Activated CD4-positive, alpha-beta T cell treated with anti-CD3 and anti-CD28 coated beads for 24 hours (primary cell): ENCODE results near the gene BMAL2.

Source experiments
- DNase-seq, 2 donors: peaks; one replicate each; pipeline ENCODE4 v3.0.0-alpha.2; 2020; ENCODE audit warnings: low read depth in 2 of 2

BMAL2 gene

DNA sequence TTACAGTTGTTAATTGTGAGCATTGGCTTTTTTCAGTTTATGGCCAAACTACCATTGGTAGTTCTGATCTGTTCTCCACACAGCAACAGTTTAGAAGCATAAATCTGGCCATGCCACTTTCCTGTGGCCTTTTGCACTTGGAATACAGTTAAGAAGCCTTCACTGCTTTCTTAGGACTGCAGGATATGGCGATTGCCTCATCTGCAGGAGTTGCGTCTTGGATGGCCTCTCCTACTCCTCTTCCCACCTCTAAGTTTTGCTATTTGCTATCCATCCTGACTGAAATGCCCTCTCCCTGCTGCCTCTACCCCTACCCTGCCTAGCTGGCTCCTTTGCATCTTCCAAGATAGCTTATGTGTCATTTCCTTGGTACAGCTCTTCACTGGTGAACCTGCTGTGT, 12.8 kb upstream of the BMAL2 start:
- no peak for DNase-seq

- DNase-seq: no peak
These were observed 8.1 kb upstream of the BMAL2 start for GRCh38 chr12:27324530-27324929.

DNA sequence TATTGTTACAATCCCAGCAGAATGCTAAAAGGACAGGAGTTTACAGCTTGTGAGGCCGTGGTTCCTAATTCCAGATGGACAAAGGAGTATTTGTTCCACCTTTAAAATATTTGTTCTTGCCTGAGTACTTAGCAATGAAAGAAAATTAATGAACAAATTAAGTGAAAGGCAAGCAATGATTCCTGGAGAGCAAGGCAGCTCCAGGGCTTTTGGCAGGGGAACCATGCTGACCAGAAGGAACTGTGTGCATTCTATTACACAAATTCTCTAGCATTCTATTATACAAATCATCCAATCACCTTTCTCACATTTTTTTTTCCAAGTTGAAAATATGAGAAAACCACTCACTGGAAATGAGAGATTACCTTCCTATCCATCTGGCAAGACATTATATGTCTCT, 1.8 kb upstream of the BMAL2 start:
- DNase-seq: no peak

DNA sequence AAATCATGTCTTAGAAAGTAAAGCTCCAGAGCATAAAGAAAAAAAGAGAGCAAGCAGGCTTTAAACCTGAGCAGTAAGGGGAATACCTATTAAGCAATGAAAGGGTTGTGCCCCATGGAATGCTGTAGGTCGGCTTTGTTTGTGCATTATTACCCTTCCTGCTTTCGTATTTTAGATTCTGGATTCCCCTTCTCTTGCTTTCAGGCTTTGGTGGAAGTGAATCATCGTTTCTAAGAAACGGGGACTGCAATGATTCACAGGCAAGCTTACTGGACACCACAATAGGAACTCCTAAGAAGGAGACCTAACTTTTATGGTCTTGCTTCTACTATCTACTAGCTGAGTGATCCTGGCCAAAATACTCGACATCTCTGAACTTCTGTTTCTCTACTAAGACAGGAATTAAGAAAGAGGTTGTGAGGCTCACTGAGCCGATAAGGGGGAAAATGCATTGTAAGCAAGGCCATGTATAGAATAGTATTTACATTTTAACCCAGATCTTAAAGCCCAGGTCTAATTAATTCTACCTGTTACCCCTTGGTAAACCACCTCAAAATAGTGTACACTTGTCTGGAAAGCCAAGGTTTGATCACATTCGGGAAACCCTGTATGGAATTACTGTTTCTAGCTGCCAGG, 1.2 kb upstream of the BMAL2 start:
- no peak for DNase-seq

- DNase-seq: no peak
These were observed 710 bp upstream of the BMAL2 start for GRCh38 chr12:27331927-27332324.

GRCh38 chr12:27332407-27332713, 276 bp upstream of the BMAL2 start:
- DNase-seq: no peak

DNA sequence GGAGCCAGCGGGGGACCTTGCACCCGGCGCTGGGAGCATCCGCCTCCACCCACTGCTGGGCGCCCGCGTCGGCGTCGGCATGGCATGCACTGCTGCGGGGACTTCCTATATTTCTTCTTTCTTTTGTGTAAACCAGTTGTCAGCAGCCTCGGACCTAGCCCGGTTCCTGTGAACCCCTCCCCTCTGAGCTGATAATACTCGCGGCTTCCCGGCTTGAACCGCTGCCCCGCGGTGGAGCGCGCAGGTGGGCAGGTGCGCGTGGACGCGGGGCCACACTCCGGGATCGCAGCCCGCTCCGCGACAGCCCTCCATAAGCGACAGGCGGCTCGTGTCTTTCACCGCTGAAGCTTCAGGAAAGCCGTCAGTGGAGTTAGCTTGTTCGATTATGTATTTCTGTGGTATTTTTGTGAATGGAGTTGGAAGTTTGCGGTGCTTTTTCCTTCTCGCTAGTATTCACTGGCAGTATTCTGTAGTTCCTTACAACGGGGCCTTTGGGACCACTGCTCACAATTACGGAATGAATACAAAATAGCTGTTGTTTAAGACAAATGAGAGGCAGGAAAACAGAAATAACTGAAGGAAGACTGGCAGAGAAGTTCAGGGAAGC, 870 bp downstream of the BMAL2 start:
- DNase-seq: peak; percentile 12 to 33

DNA sequence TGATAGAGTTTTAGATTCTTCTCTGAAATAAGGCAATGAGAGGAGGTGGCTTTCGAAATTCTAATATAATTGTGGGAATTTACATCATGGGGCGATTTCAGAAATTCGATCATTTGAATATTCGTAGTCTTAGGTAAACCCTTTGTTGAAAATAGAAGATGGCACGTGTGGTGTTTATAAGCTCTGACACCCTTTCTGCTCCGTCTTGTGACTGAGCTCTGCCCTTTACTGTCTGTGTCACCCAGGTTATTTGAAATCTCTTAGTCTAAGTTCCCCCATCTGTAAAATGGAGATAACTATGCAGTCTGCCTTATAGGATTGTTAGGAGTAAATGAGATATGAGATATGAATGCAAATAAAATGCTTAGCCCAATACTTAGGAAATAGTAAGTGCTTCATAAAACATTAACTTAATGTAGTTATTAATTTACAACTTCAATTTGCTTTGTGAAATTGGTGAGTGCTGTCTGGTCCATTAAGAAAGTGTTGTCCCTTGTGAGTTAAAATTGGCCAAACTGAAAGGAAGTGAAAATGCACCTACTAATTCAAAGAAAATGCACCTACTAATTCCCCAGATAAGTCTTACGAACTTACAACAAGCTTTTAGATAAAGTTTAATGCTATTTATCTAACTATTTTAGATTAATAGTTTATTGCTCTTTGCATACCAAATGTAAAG, 1.5 kb downstream of the BMAL2 start:
- DNase-seq: no peak

- no peak for DNase-seq
These were observed 2.1 kb downstream of the BMAL2 start for GRCh38 chr12:27334721-27335082.

DNA sequence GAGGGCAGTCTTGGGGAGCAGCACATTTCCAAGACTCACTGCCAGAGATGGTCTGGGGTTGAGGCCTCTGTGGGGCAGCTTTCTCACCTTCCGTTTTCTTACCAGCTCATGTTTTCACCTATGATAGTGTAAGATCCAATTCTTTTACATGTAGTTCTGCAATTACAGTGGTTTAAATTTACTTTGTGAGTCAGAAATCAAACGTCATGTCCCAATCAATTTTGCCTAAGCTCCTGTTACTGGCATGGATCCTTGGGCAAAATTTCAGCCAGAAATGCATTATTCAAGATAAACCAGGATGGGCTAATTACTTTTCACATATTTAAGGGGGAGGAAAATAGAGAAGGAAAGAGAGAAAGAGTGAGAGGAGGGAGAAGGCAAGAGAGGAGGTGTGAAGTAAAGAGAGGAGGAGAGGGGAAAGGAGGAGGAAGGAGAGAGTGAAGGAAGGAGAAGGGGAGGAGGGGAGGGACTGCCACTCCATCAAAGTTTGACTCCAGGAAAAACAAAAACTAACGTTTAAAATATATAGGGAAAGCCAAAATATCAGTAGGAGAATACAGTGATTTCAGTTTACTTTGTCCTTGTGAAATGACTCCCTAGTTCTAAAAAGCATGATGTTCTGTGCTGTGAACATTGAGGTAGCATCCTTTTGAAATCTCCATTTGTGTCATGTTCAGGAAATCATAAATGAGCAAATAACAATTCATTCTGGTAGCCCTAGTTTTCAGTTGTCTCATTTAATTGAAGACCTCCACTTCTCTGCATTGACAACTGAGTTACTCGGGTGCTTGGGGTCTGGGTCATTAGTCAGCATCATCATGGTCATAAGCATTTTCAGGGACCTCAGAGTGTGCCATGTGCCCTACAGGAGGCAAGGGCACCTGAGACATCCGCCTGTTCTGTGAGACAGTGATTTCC, 3.0 kb downstream of the BMAL2 start:
- no peak for DNase-seq

GRCh38 chr12:27336282-27336653, 3.6 kb downstream of the BMAL2 start:
- no peak for DNase-seq

GRCh38 chr12:27337376-27337775, 4.7 kb downstream of the BMAL2 start:
- DNase-seq: no peak

DNA sequence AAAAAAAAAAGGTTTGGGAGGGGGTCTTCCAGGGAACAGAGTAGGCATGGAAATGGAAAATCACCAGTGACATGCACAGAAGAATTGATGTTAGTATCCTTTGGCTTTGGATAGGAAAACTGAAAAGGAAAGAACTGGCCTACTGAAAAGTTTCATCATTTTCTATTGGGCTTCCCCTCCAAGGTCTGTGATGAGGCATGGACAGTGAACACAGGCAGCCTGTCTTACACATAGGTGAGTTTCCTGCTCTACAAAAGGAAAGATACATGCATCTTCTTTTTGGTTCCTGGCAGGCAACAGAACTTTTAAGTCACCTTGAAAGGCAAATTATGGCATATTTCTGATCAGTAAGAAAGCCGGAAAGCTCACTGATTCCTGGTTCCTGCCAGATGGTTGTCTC, 5.8 kb downstream of the BMAL2 start:
- DNase-seq: no peak

GRCh38 chr12:27340971-27341370, 8.3 kb downstream of the BMAL2 start:
- DNase-seq: no peak

DNA sequence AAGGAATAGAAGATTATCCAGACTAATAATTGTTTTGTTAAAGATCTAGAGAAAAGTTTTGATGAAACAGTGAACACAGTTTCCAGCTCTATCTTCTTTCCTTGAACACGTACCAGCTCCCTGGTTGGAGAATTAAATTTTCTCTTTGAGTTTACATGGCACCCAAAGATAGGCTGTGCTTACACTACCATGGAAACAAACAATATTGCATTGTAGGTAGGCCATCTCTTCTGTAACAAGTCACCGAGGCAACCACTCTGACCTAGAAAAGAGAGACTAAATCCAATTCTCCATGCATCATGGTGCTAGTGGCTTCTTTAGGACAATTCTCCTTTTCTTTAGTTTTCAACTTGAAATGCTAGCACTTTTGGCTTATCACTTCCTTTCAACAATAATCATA, 9.9 kb downstream of the BMAL2 start:
- DNase-seq: no peak

DNA sequence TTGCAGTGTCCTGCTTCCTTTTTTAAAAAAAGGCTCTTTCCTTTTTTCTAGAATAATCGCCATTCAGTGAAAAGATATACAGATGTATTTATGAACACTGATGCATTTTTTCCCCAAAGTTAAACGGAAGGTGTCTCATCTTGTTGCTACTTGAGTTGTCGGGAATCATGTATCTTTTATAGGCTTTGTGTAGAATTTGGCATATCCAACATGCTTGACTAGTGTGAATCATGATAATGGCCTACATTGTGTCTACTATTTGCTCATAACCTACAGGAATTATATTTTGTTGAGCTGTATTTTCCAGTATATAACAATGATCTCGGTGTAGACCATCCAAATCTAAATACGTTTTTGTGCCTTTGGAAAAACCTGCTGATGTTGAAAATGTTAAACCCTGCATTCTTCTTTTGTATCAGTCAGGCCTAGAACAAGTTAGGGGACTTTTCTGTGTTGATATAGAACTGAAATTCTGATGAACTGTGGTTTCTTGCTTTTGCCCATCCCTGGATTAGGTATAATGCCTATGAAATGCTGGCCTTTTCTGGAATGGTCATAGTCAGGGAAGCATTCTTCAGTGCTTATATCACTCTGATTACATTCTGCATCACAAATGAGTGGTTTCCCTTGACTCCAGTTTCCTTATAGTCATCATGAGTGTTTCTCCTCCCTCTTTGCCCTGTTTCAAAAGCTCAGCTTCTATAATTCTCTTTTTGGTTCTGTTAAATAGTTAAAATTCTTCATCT, 10.8 kb downstream of the BMAL2 start:
- no peak for DNase-seq

GRCh38 chr12:27344246-27344645, 11.6 kb downstream of the BMAL2 start:
- DNase-seq: no peak

GRCh38 chr12:27344760-27345159, 12.1 kb downstream of the BMAL2 start:
- DNase-seq: no peak

- no peak for DNase-seq
These were observed 12.7 kb downstream of the BMAL2 start for GRCh38 chr12:27345376-27345775.

GRCh38 chr12:27347779-27348178, 15.1 kb downstream of the BMAL2 start:
- DNase-seq: no peak

GRCh38 chr12:27351476-27351875, 18.8 kb downstream of the BMAL2 start:
- DNase-seq: no peak

GRCh38 chr12:27355486-27355885, 22.9 kb downstream of the BMAL2 start:
- no peak for DNase-seq
